SH-SY5Y (cell line): ENCODE data around the gene NOL4.

Source experiments
- GATA2 ChIP-seq: IDR thresholded peaks from 2 replicates; pipeline ENCODE4 v1.6.1; 2011; ENCODE audit warnings: mild to moderate bottlenecking, low read depth, low read length
- GATA3 ChIP-seq: IDR thresholded peaks from 2 replicates; pipeline ENCODE4 v1.6.1; 2011; ENCODE audit warnings: low read depth, mild to moderate bottlenecking, low read length, moderate library complexity

- TF ChIP-seq GATA2, result no peak
- no peak for TF ChIP-seq GATA3
Observed at GRCh38 chr18:34251919-34252318, 27.2 kb upstream of the NOL4 start.
